WTC11 (cell line): ENCODE data around the gene ILF2.

ENCODE experiments used
- ATF3 ChIP-seq: sonication (generic); formaldehyde crosslinking; conservative IDR thresholded peaks from 2 replicates; pipeline ENCODE4 v1.8.1; 2022; ENCODE audit warnings: mild to moderate bottlenecking, missing genetic modification reagents
- CTCF ChIP-seq: fragments of 200-600 bp; IDR thresholded peaks from 2 replicates; pipeline ENCODE4 v1.8.0; 2022; ENCODE audit warnings: antibody characterized with exemption
- ESRRA ChIP-seq: sonication (generic); formaldehyde crosslinking; IDR thresholded peaks from 2 replicates; pipeline ENCODE4 v1.8.1; 2022; ENCODE audit warnings: mild to moderate bottlenecking, missing genetic modification reagents, borderline replicate concordance
- FOXK1 ChIP-seq: sonication (generic); formaldehyde crosslinking; IDR thresholded peaks from 2 replicates; pipeline ENCODE4 v1.8.0; 2022; ENCODE audit warnings: mild to moderate bottlenecking, moderate library complexity, missing genetic modification reagents
- HMGA2 ChIP-seq: fragments of 250-450 bp; sonication (Bioruptor Pico); IDR thresholded peaks from 2 replicates; pipeline ENCODE4 v1.4.0; 2021; ENCODE audit warnings: mild to moderate bottlenecking, moderate library complexity
- IRF1 ChIP-seq: sonication (generic); formaldehyde crosslinking; IDR thresholded peaks from 2 replicates; pipeline ENCODE4 v1.8.0; 2023; ENCODE audit warnings: missing genetic modification reagents
- NFE2L1 ChIP-seq: sonication (generic); formaldehyde crosslinking; IDR thresholded peaks from 2 replicates; pipeline ENCODE4 v1.8.1; 2023; ENCODE audit warnings: missing genetic modification reagents
- PRDM15 ChIP-seq: sonication (generic); formaldehyde crosslinking; IDR thresholded peaks from 2 replicates; pipeline ENCODE4 v1.8.0; 2022; ENCODE audit warnings: missing genetic modification reagents
- PREB ChIP-seq: sonication (generic); formaldehyde crosslinking; IDR thresholded peaks from 2 replicates; pipeline ENCODE4 v1.8.1; 2022; ENCODE audit warnings: mild to moderate bottlenecking, missing genetic modification reagents, moderate library complexity, borderline replicate concordance
- SMAD4 ChIP-seq: sonication (generic); formaldehyde crosslinking; IDR thresholded peaks from 2 replicates; pipeline ENCODE4 v1.8.0; 2022; ENCODE audit warnings: mild to moderate bottlenecking, missing genetic modification reagents
- USF1 ChIP-seq: sonication (generic); formaldehyde crosslinking; IDR thresholded peaks from 2 replicates; pipeline ENCODE4 v1.8.0; 2022; ENCODE audit warnings: mild to moderate bottlenecking, missing genetic modification reagents
- USF2 ChIP-seq: sonication (generic); formaldehyde crosslinking; IDR thresholded peaks from 2 replicates; pipeline ENCODE4 v1.8.1; 2023; ENCODE audit warnings: mild to moderate bottlenecking, missing genetic modification reagents, moderate library complexity
- ZNF263 ChIP-seq: sonication (generic); formaldehyde crosslinking; IDR thresholded peaks from 2 replicates; pipeline ENCODE4 v1.8.1; 2022; ENCODE audit warnings: low read depth, mild to moderate bottlenecking, moderate library complexity, missing genetic modification reagents
- ZSCAN18 ChIP-seq: fragments of 250-450 bp; sonication (Bioruptor Pico); IDR thresholded peaks from 2 replicates; pipeline ENCODE4 v2.1.2; 2022; ENCODE audit warnings: mild to moderate bottlenecking, moderate library complexity

- no peak for TF ChIP-seq ZNF263 (CRISPR knock-in tag)
- TF ChIP-seq CTCF = no peak
- no peak for TF ChIP-seq PREB
- no peak for TF ChIP-seq SMAD4 (CRISPR knock-in tag)
- TF ChIP-seq ATF3 (CRISPR knock-in tag) = no peak
- TF ChIP-seq ESRRA (CRISPR knock-in tag) = no peak
- TF ChIP-seq HMGA2 (CRISPR knock-in tag) = no peak
- no peak for TF ChIP-seq IRF1 (CRISPR knock-in tag)
- TF ChIP-seq ZSCAN18 (CRISPR knock-in tag) = no peak
- no peak for TF ChIP-seq NFE2L1 (CRISPR knock-in tag)
- TF ChIP-seq USF2 (CRISPR knock-in tag) = no peak
- TF ChIP-seq PRDM15 (CRISPR knock-in tag) = no peak
- TF ChIP-seq USF1 = no peak
- no peak for TF ChIP-seq FOXK1 (CRISPR knock-in tag)
These were observed 9.6 kb downstream of the ILF2 start for GRCh38 chr1:153661111-153661708.
